Spleen (tissue), 11 donors: Measurements from ENCODE around the gene FIGN. TPM values are rescaled to one million over a fixed set of nuclear protein-coding genes. Genes with fewer than 3 reads are reported as not detected.

ENCODE experiments used
- DNase-seq: peaks from one replicate; pipeline ENCODE4 v3.0.0-alpha.2; 2020
- H3K27ac ChIP-seq, 8 donors: fragments of 200-600 bp; sonication (generic) in 7 of 8; 1 replicate in 4 of 8; 2 replicates in 4 of 8; pipeline versions ENCODE4 v1.5.0 to v1.8.0; 2016 to 2021; ENCODE audit warnings: inconsistent platforms in 4 of 8, mild to moderate bottlenecking in 4 of 8, moderate library complexity in 1 of 8
- H3K27me3 ChIP-seq, 7 donors: fragments of 200-600 bp; sonication (generic) in 6 of 7; replicated peaks in 1 of 7; 1 replicate in 4 of 7; 2 replicates in 3 of 7; pipeline versions ENCODE4 v1.5.0 to v1.8.0; 2016 to 2021; ENCODE audit warnings: inconsistent platforms in 3 of 7, mild to moderate bottlenecking in 1 of 7
- H3K36me3 ChIP-seq, 6 donors: fragments of 200-600 bp; sonication (generic) in 5 of 6; 1 replicate in 4 of 6; 2 replicates in 2 of 6; pipeline versions ENCODE4 v1.5.0 to v1.8.0; 2016 to 2021; ENCODE audit warnings: inconsistent platforms in 2 of 6
- H3K4me1 ChIP-seq, 6 donors: fragments of 200-600 bp; sonication (generic) in 5 of 6; 1 replicate in 3 of 6; 2 replicates in 3 of 6; pipeline versions ENCODE4 v1.5.0 to v1.8.0; 2016 to 2021; ENCODE audit warnings: inconsistent platforms in 3 of 6
- H3K4me3 ChIP-seq, 8 donors: fragments of 200-600 bp; sonication (generic) in 7 of 8; 1 replicate in 4 of 8; 2 replicates in 4 of 8; pipeline versions ENCODE4 v1.5.0 to v1.8.0; 2016 to 2021; ENCODE audit warnings: inconsistent platforms in 4 of 8, mild to moderate bottlenecking in 4 of 8, moderate library complexity in 2 of 8
- H3K9me3 ChIP-seq, 8 donors: fragments of 200-600 bp; sonication (generic) in 7 of 8; 1 replicate in 4 of 8; 2 replicates in 4 of 8; pipeline versions ENCODE4 v1.5.0 to v1.8.0; 2016 to 2021; ENCODE audit warnings: inconsistent platforms in 4 of 8
- POLR2A ChIP-seq, 3 donors: fragments of 450-650 bp; IDR thresholded peaks; one replicate each; pipeline ENCODE4 v1.5.1; 2017; ENCODE audit warnings: antibody characterized with exemption in 3 of 3, mild to moderate bottlenecking in 1 of 3
- POLR2AphosphoS5 ChIP-seq, 3 donors: sonication (generic); formaldehyde crosslinking; IDR thresholded peaks; one replicate each; pipeline ENCODE4 v1.5.1; 2017; ENCODE audit warnings: antibody characterized with exemption in 3 of 3
- WGBS, 5 donors: extraction: QIAGEN DNeasy Blood & Tissue Kit in 3 of 5; methylation state at CpG; one replicate each; pipeline versions ENCODE4 v1.1.5 to v1.1.7; 2013 to 2018; 5-methylcytosine and 5-hydroxymethylcytosine counted together
- intact Hi-C: fragments of 100-400 bp; cut with DNase I; formaldehyde crosslinking; loops from one replicate; pipeline ENCODE4 v1.15.0; 2023; ENCODE audit warnings: low total_unique reads
- polyA plus RNA-seq, 3 donors: library from polyadenylated mRNA; stranded (reverse); fragments of 200-250 nt; gene quantifications; one replicate each; pipeline ENCODE4 v1.2.1, GENCODE V29; 2013
- total RNA-seq, 7 donors: library from RNA; depleted of rRNA in 3 of 7; stranded (reverse); fragments of >200 nt in 3 of 7; fragmentation: NEBNext Ultra II Directional in 4 of 7; extraction: Animal tissue kit (Norgen Biotek cat#: 25700) in 4 of 7; gene quantifications; one replicate each; pipeline versions ENCODE4 v1.1.0 to v1.2.1, GENCODE V29; 2016 to 2021
- TF ChIP-seq, protein P1 (sequence below), 11 experiments: fragments of 200-600 bp in 7 of 11; fragments of 450-650 bp in 4 of 11; sonication (generic) in 4 of 11; IDR thresholded peaks in 8 of 11; conservative IDR thresholded peaks in 3 of 11; 1 replicate in 7 of 11; 2 replicates in 4 of 11; pipeline versions ENCODE4 v1.4.0 to v1.8.0; 2016 to 2021; ENCODE audit warnings: antibody characterized with exemption in 11 of 11, inconsistent platforms in 4 of 11, mild to moderate bottlenecking in 1 of 11
- donor health status: healthy with polysubstance abuse.
- donor health status: DM: no; HTN: no; CAD: no; lungs with moderate emphysema.
- donor health status: DM: no; HTN: no; CAD: no.
- donor health status: Bipolar disorder and iron deficiency.
- donor health status: healthy.
- donor health status: DM: no; HTN: no; CAD: no.
- donor health status: DM: yes; HTN: yes; CAD: no.

Gene FIGN
- total and polyA plus RNA-seq, 10 donors, result 0.50 to 22.6 (median 8.6) TPM

DNA sequence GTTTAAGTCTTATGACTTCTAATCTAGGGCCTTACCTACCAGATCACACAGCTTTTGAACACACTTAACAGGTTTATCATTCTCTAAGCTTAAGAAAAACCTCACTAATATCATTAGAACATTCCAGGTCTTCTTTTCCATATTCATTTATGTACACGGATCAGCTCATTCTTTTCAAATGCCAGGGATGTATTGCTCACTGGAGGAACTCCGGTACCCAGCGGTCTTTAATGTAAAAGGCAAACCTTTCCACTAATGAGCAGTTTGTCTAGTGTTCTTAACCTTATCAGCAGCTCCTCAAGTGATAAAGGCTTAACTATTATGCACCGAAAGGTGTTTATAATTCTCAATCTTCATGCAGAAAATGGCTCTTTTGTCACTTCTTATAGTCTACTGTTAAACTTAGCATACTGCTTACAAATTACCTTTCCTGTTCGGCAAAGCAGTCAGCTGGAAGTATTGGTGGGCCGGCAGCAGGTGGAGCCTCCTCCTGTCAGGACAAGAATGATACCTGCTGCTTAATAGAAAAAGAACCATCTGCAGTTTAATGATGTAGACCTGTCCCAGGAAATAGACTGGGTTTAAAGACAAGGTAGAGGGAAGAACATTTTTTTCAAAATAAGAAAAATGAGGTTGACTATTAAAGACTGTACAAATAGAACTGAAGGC lies 142.7 kb downstream of the FIGN start:
- 76 to 88% (median 84%) methylated on average over 6 of the region's 6 CpGs for WGBS, 5 donors

DNA sequence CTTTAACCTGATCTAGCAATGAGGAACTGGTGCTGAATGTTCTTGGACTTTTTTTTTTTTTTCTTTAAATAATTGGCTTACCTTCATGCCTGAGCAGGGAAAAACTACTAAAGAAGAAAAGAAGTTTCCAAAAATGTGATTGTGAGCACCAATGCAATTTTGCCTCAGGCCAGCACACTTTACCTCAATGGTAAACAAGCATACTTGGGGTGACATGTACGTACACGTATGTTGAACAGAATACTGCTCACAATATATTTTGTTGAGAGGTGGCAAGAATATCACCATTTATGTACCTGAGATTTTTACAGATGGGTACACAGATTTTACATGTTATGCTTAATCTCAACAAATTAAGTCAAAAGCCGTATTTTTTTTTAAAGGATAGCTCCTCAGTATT lies 144.3 kb downstream of the FIGN start:
- no peak for TF ChIP-seq POLR2AphosphoS5 (IDR thresholded peaks at IDR 0.05)
- TF ChIP-seq POLR2A (IDR thresholded peaks at IDR 0.05), result no peak
- TF ChIP-seq, protein P1, sequence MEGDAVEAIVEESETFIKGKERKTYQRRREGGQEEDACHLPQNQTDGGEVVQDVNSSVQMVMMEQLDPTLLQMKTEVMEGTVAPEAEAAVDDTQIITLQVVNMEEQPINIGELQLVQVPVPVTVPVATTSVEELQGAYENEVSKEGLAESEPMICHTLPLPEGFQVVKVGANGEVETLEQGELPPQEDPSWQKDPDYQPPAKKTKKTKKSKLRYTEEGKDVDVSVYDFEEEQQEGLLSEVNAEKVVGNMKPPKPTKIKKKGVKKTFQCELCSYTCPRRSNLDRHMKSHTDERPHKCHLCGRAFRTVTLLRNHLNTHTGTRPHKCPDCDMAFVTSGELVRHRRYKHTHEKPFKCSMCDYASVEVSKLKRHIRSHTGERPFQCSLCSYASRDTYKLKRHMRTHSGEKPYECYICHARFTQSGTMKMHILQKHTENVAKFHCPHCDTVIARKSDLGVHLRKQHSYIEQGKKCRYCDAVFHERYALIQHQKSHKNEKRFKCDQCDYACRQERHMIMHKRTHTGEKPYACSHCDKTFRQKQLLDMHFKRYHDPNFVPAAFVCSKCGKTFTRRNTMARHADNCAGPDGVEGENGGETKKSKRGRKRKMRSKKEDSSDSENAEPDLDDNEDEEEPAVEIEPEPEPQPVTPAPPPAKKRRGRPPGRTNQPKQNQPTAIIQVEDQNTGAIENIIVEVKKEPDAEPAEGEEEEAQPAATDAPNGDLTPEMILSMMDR (IDR thresholded peaks at IDR 0.05 in 8 of 11, conservative IDR thresholded peaks at IDR 0.05 in 3 of 11), result no peak
- no peak overlapping the region for H3K27ac ChIP-seq
- H3K9me3 ChIP-seq, result no peaks in the 10 kb centered on the region
- H3K4me1 ChIP-seq, result no peaks in the 10 kb centered on the region
- DNase-seq, result no peak
- WGBS, 5 donors, result 72 to 94% (median 90%) methylated on average over 3 of the region's 3 CpGs
- no peaks in the 10 kb centered on the region for H3K36me3 ChIP-seq
- H3K4me3 ChIP-seq, result no peak overlapping the region
- H3K27me3 ChIP-seq, result no peaks in the 10 kb centered on the region
- intact Hi-C loops, result no loop called here

More for the DNA sequence above, 142.7 kb downstream of the FIGN start:
- DNase-seq, result no peak
- Histone ChIP-seq H3K9me3 (no peaks in the 10 kb centered on the region), H3K27me3 (no peaks in the 10 kb centered on the region), H3K4me3 (no peak overlapping the region), H3K36me3 (no peaks in the 10 kb centered on the region), H3K4me1 (no peaks in the 10 kb centered on the region), H3K27ac (no peak overlapping the region)
- intact Hi-C loops, result no loop called here
- TF ChIP-seq POLR2A (IDR thresholded peaks at IDR 0.05), result no peak
- TF ChIP-seq, protein P1 (IDR thresholded peaks at IDR 0.05 in 8 of 11, conservative IDR thresholded peaks at IDR 0.05 in 3 of 11), result no peak
- no peak for TF ChIP-seq POLR2AphosphoS5 (IDR thresholded peaks at IDR 0.05)

DNA sequence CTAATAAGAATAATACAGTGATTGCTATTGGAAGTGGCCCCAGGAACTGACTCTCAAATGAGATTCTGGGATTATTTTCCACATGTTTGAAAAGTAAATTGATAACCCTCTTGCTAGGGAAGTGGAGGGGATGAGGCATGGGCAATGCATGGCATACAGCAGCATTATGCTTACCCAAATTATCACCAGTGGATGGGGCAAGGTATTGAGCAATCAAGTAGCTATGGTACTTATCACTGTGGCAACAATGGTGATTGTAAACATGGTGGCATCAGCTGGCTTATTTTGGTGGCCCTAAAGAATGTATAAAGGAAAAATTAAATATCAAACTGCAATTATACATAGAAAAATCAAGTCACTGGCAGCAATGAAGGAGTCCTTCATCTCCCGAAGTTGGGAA lies 155.1 kb downstream of the FIGN start:
- no peak for DNase-seq
- Histone ChIP-seq H3K36me3 (no peaks in the 10 kb centered on the region), H3K27me3 (no peaks in the 10 kb centered on the region), H3K27ac (no peak overlapping the region), H3K9me3 (no peaks in the 10 kb centered on the region), H3K4me1 (no peaks in the 10 kb centered on the region), H3K4me3 (no peak overlapping the region)
- WGBS, 5 donors, result 84 to 93% (median 87%) methylated on average over 1 of the region's 1 CpG
- TF ChIP-seq POLR2A (IDR thresholded peaks at IDR 0.05) (no peak), POLR2AphosphoS5 (IDR thresholded peaks at IDR 0.05) (no peak)
- TF ChIP-seq, protein P1 (IDR thresholded peaks at IDR 0.05 in 8 of 11, conservative IDR thresholded peaks at IDR 0.05 in 3 of 11), result no peak
- intact Hi-C loops, result no loop called here

DNA sequence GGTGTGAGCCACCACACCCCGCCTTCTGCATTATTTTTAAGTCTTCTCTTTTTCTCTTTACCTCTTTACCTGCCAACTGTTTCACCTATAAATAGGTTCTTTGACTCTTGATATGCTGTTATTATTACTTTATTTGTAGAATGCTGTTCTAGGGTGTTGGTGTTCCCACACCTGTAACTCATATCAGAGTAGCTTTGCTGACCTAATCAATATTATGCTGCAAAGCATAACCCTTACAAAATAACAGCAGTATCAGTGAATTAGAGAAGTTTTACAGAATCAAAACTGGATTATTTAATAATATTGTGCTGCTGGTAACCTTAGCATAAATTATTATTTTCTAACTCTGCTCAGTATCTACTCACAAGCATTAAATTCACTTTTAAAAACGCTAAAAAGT lies 161.5 kb downstream of the FIGN start:
- 65 to 85% (median 76%) methylated on average over 2 of the region's 2 CpGs for WGBS, 5 donors
- H3K36me3 ChIP-seq, result no peaks in the 10 kb centered on the region
- H3K27ac ChIP-seq, result no peak overlapping the region
- H3K4me1 ChIP-seq, result no peaks in the 10 kb centered on the region
- no peak overlapping the region for H3K4me3 ChIP-seq
- TF ChIP-seq, protein P1 (IDR thresholded peaks at IDR 0.05 in 8 of 11, conservative IDR thresholded peaks at IDR 0.05 in 3 of 11), result no peak
- no peak for TF ChIP-seq POLR2A (IDR thresholded peaks at IDR 0.05)
- no peak for TF ChIP-seq POLR2AphosphoS5 (IDR thresholded peaks at IDR 0.05)
- intact Hi-C loops, result no loop called here
- H3K27me3 ChIP-seq, result no peaks in the 10 kb centered on the region
- no peak for DNase-seq
- H3K9me3 ChIP-seq, result peaks cover 0 to 8% (median 5%) of the 10 kb centered on the region in 8 donors
